ENCODE data around the gene DCST1. TPM values are rescaled to one million over a fixed set of nuclear protein-coding genes. Genes with fewer than 3 reads are reported as not detected.
A peak's percentile ranks its signal among the peaks of the same experiment; 100 is the strongest.

DCST1 gene
- total RNA-seq, 4 donors from 2014 or later: 0.21 to 3.5 (median 0.90) TPM; not detected in 1

DNA sequence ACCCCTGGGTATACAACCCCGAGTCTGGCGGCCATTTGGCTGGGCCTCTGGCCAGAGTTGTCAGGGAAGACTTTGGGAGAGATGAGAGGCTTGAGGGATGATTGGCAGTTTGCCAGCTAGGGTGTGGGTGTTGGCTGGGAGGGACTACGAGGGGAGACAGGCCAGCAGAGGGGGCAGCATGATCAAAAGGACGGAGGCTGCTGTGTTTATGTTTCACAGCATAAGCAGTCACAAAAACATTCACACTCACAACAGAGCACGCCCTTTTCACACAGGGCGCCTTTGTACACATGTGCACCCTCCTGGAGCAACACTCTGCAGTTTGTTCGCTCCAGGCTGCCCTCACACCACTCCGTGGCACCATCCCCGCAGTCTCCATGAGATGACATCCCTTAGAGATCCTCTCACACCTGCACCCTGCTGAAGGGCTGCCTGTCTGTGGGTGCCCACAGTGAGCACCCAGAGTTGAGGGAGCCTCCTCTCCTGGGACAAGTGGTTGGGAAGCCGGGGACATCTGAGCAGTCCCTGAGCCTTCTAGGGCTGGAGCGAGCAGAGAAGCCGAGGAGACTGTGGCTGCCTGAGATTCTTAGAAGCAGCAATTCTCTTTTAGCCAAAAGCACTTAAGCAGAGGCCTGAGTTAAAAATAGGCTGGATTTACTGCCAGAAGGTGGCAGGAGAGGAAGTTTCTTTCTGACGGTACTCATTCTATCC lies 60.4 kb downstream of the DCST1 start:
- H3K27me3 ChIP-seq: no peaks in the 10 kb centered on the region
- DNase-seq (ENCODE audit: low spot score in 2 of 2): peak in 1 of 2 donors; percentile 43
- H3K36me3 ChIP-seq: no peaks in the 10 kb centered on the region
- 2 to 7% methylated on average over 13 of the region's 13 CpGs for WGBS, 2 donors
- peak overlapping the region in 2 of 4 donors; percentile 66 to 69 for H3K27ac ChIP-seq
- no peak for TF ChIP-seq EP300 (IDR thresholded peaks at IDR 0.05)
- TF ChIP-seq, protein P1, sequence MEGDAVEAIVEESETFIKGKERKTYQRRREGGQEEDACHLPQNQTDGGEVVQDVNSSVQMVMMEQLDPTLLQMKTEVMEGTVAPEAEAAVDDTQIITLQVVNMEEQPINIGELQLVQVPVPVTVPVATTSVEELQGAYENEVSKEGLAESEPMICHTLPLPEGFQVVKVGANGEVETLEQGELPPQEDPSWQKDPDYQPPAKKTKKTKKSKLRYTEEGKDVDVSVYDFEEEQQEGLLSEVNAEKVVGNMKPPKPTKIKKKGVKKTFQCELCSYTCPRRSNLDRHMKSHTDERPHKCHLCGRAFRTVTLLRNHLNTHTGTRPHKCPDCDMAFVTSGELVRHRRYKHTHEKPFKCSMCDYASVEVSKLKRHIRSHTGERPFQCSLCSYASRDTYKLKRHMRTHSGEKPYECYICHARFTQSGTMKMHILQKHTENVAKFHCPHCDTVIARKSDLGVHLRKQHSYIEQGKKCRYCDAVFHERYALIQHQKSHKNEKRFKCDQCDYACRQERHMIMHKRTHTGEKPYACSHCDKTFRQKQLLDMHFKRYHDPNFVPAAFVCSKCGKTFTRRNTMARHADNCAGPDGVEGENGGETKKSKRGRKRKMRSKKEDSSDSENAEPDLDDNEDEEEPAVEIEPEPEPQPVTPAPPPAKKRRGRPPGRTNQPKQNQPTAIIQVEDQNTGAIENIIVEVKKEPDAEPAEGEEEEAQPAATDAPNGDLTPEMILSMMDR (IDR thresholded peaks at IDR 0.05): peak; percentile 15 to 53 (median 33)
- H3K4me3 ChIP-seq: no peak overlapping the region
- H3K4me1 ChIP-seq: peaks cover 0 to 28% (median 11%) of the 10 kb centered on the region in 4 donors
- H3K9me3 ChIP-seq: no peaks in the 10 kb centered on the region

DNA sequence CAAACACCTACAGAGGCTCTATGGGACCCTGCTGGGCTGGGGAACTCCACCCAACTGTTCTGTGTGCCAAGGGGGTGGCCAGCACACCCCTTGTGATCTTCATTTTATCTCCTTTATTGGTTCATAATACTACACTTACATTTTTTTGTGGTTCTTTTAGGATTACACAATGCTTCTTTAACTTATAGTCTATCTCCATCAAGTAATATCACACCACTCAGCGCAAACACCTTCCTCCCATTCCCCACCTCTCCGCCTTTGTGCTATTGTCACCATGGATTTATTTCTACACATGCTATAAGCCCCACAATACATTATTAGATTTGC lies 61.0 kb downstream of the DCST1 start:
- Histone ChIP-seq H3K9me3 (no peaks in the 10 kb centered on the region), H3K4me1 (peaks cover 0 to 28% (median 11%) of the 10 kb centered on the region in 4 donors), H3K27me3 (no peaks in the 10 kb centered on the region), H3K4me3 (no peak overlapping the region), H3K27ac (peak overlapping the region in 2 of 4 donors; percentile 66 to 69), H3K36me3 (no peaks in the 10 kb centered on the region)
- no peak for DNase-seq (ENCODE audit: low spot score in 2 of 2)
- TF ChIP-seq, protein P1 (IDR thresholded peaks at IDR 0.05): peak in 1 of 5 experiments; percentile 7
- TF ChIP-seq POLR2A (IDR thresholded peaks at IDR 0.05): no peak
- TF ChIP-seq EP300 (IDR thresholded peaks at IDR 0.05): no peak
- 74 to 76% methylated on average over 2 of the region's 2 CpGs for WGBS, 2 donors

DNA sequence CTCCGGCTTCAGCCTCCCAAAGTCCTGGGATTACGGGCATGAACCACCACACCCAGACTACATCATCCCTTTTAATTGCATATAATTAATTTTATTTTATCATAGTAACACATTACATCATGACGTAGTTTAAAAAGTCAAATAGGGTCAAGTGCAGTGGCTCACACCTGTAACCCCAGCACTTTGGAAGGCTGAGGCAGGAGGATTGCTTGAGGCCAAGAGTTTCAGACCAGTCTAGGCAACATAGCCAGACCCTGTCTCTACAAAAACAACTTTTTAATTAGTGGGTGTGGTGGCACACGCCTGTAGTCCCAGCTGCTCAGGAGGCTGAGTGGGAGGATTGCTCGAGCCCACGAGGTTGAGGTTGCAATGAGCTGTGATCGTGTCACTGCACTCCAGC lies 65.7 kb downstream of the DCST1 start:
- Histone ChIP-seq H3K4me1 (peaks cover 0 to 7% (median 3%) of the 10 kb centered on the region in 4 donors), H3K27me3 (no peaks in the 10 kb centered on the region), H3K27ac (no peak overlapping the region), H3K36me3 (no peaks in the 10 kb centered on the region), H3K4me3 (no peak overlapping the region), H3K9me3 (no peaks in the 10 kb centered on the region)
- no peak for TF ChIP-seq POLR2A (IDR thresholded peaks at IDR 0.05)
- TF ChIP-seq, protein P1 (IDR thresholded peaks at IDR 0.05): no peak
- no peak for TF ChIP-seq EP300 (IDR thresholded peaks at IDR 0.05)
- WGBS, 2 donors: 81 to 83% methylated on average over 7 of the region's 7 CpGs
- DNase-seq (ENCODE audit: low spot score in 2 of 2): no peak

Other genes with a start within 250 kb of the DCST1 start
- gene KCNN3, start 163.5 kb upstream of the DCST1 start, total RNA-seq: under 1 TPM; 0.21 to 0.78 (median 0.26) TPM
- gene PMVK, start 97.1 kb upstream of the DCST1 start, total RNA-seq: 10 to 100 TPM in 3 of 4 donors, 1 to 10 TPM in 1; 9.0 to 19.8 (median 15.6) TPM
- 100 to 1,000 TPM in 2 of 4 donors, 10 to 100 TPM in 2; 52.5 to 120 (median 97.9) TPM for gene PBXIP1, start 77.7 kb upstream of the DCST1 start, total RNA-seq
- 10 to 100 TPM; 18.6 to 24.3 (median 23.5) TPM for gene PYGO2, start 72.0 kb upstream of the DCST1 start, total RNA-seq
- 100 to 1,000 TPM in 2 of 4 donors, 10 to 100 TPM in 2; 82.9 to 168 (median 101) TPM for gene SHC1, start 63.1 kb upstream of the DCST1 start, total RNA-seq
- gene CKS1B, start 59.1 kb upstream of the DCST1 start, total RNA-seq: 10 to 100 TPM; 35.2 to 40.5 (median 37.3) TPM
- 10 to 100 TPM; 17.4 to 33.6 (median 23.6) TPM for gene FLAD1, start 50.5 kb upstream of the DCST1 start, total RNA-seq
- 1 to 10 TPM in 1 of 4 donors, not detected in 3; 1.5 TPM for gene LENEP, start 40.2 kb upstream of the DCST1 start, total RNA-seq
- gene ZBTB7B, start 31.0 kb upstream of the DCST1 start, total RNA-seq: 10 to 100 TPM; 44.6 to 53.4 (median 49.5) TPM
- 1 to 10 TPM in 3 of 4 donors, under 1 TPM in 1; 0.90 to 4.2 (median 1.7) TPM for gene DCST2, start within 50 bp of the DCST1 start, total RNA-seq
- 100 to 1,000 TPM; 111 to 202 (median 168) TPM for gene ADAM15, start 17.5 kb downstream of the DCST1 start, total RNA-seq
- 1 to 10 TPM in 3 of 4 donors, under 1 TPM in 1; 0.87 to 4.2 (median 1.8) TPM for gene EFNA4, start 29.9 kb downstream of the DCST1 start, total RNA-seq
- gene EFNA3, start 45.0 kb downstream of the DCST1 start, total RNA-seq: 1 to 10 TPM in 2 of 4 donors, under 1 TPM in 1, not detected in 1; 0.63 to 1.2 (median 1.2) TPM
- gene EFNA1, start 94.1 kb downstream of the DCST1 start, total RNA-seq: 10 to 100 TPM; 27.4 to 41.4 (median 34.0) TPM
- 10 to 100 TPM in 3 of 4 donors, 1 to 10 TPM in 1; 5.7 to 33.9 (median 14.9) TPM for gene SLC50A1, start 102.0 kb downstream of the DCST1 start, total RNA-seq
- 100 to 1,000 TPM in 2 of 4 donors, 10 to 100 TPM in 2; 74.7 to 115 (median 95.6) TPM for gene DPM3, start 106.7 kb downstream of the DCST1 start, total RNA-seq
- 100 to 1,000 TPM; 102 to 167 (median 146) TPM for gene KRTCAP2, start 139.5 kb downstream of the DCST1 start, total RNA-seq
- gene TRIM46, start 140.0 kb downstream of the DCST1 start, total RNA-seq: 10 to 100 TPM in 2 of 4 donors, 1 to 10 TPM in 2; 6.0 to 20.4 (median 12.7) TPM
- gene THBS3, start 174.1 kb downstream of the DCST1 start, total RNA-seq: 100 to 1,000 TPM in 1 of 4 donors, 10 to 100 TPM in 3; 33.9 to 119 (median 52.6) TPM
- gene MTX1, start 174.9 kb downstream of the DCST1 start, total RNA-seq: 10 to 100 TPM; 30.1 to 50.7 (median 35.3) TPM
- gene ENTREP3, start 221.7 kb downstream of the DCST1 start, total RNA-seq: 10 to 100 TPM; 22.7 to 42.0 (median 26.6) TPM
- 10 to 100 TPM; 54.5 to 91.1 (median 65.2) TPM for gene SCAMP3, start 228.5 kb downstream of the DCST1 start, total RNA-seq
- 10 to 100 TPM; 41.0 to 70.6 (median 52.3) TPM for gene CLK2, start 239.7 kb downstream of the DCST1 start, total RNA-seq
- 1 to 10 TPM; 1.7 to 2.7 (median 2.4) TPM for gene HCN3, start 243.6 kb downstream of the DCST1 start, total RNA-seq

Data from tibial nerve (tissue), 4 donors.